Stomach smooth muscle (tissue), 2 donors: ENCODE results near the gene USP47.
"Not testable (repeated sequence)": the region's sequence is repeated elsewhere in the genome, so short reads cannot be mapped to it uniquely, and the experiment has no call there.

Experiments
- H3K27ac ChIP-seq: one replicate; pipeline ENCODE4 v1.7.0; 2013; ENCODE audit warnings: mild to moderate bottlenecking, low read length, inconsistent platforms
- H3K27me3 ChIP-seq, 2 donors: one replicate each; pipeline ENCODE4 v1.7.0; 2013; ENCODE audit warnings: low read length in 2 of 2; ENCODE audit not compliant: insufficient read depth in 2 of 2, control insufficient read depth in 1 of 2
- H3K36me3 ChIP-seq, 2 donors: one replicate each; pipeline ENCODE4 v1.7.0; 2013; ENCODE audit warnings: low read length in 2 of 2; ENCODE audit not compliant: control insufficient read depth in 2 of 2, insufficient read depth in 2 of 2
- H3K4me1 ChIP-seq: one replicate; pipeline ENCODE4 v1.7.0; 2013; ENCODE audit warnings: low read length; ENCODE audit not compliant: control insufficient read depth, insufficient read depth
- H3K4me3 ChIP-seq, 2 donors: one replicate each; pipeline ENCODE4 v1.7.0; 2013; ENCODE audit warnings: low read length in 2 of 2
- H3K9ac ChIP-seq, 2 donors: one replicate each; pipeline ENCODE4 v1.7.0; 2013; ENCODE audit warnings: low read length in 2 of 2, mild to moderate bottlenecking in 1 of 2
- H3K9me3 ChIP-seq, 2 donors: one replicate each; pipeline ENCODE4 v1.7.0; 2013; ENCODE audit warnings: low read length in 2 of 2; ENCODE audit not compliant: control insufficient read depth in 2 of 2
- donor health status: healthy.
- donor health status: Pancreatic carcinoma.

USP47 gene

GRCh38 chr11:11813288-11813962, 28.3 kb upstream of the USP47 start:
- H3K4me1 ChIP-seq, result peaks cover 4% of the 10 kb centered on the region
- no peaks in the 10 kb centered on the region for H3K9me3 ChIP-seq
- no peaks in the 10 kb centered on the region for H3K27me3 ChIP-seq
- H3K4me3 ChIP-seq, result no peak overlapping the region
- H3K27ac ChIP-seq, result no peak overlapping the region
- H3K36me3 ChIP-seq, result no peaks in the 10 kb centered on the region
- H3K9ac ChIP-seq, result peak overlapping the region in 1 of 2 donors; percentile 29

- H3K27ac ChIP-seq, result no peak overlapping the region
- no peak overlapping the region for H3K4me3 ChIP-seq
- no peaks in the 10 kb centered on the region for H3K9me3 ChIP-seq
- no peaks in the 10 kb centered on the region for H3K36me3 ChIP-seq
- no peak overlapping the region for H3K9ac ChIP-seq
- H3K27me3 ChIP-seq, result no peaks in the 10 kb centered on the region
- peaks cover 4% of the 10 kb centered on the region for H3K4me1 ChIP-seq
Measured at GRCh38 chr11:11814614-11815452, 26.9 kb upstream of the USP47 start.

DNA sequence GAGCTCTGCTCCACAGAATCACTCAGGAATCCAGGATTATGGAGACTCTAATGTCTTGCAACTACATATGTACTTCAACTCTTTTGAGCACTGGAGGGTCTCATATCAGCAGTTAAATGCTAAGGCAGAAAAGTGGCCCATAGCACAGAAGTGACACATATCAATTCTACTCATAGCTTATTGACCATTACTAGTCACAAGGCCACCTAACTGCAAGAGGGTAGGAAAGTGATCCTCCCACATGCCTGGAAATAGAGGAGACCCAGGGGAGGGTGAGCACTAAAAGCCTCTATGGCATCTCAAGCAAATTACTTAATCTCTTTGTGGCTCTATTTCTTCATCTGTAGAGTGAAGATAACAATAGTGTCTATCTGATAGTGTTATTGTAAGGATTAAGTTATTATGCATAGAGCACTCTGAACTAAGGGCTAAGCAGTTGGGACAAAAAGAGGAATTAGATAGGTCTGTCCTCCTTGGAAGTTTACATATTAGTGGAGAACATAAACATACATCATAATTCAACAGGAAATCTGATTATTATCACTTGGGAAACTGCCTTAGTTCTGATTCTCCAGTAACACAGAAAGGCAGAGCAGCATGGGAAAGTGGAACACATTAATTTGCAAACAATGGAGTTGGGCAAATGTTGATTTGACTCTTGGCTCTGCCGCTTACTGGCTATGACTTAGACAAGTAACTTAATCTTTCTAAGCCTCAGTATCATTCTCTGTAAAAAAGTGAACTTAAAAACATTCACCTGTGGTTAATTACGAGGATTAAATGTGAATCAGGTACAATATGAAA, 25.1 kb upstream of the USP47 start:
- no peaks in the 10 kb centered on the region for H3K27me3 ChIP-seq
- H3K4me1 ChIP-seq, result peaks cover 4% of the 10 kb centered on the region
- no peaks in the 10 kb centered on the region for H3K9me3 ChIP-seq
- H3K27ac ChIP-seq, result no peak overlapping the region
- H3K36me3 ChIP-seq, result no peaks in the 10 kb centered on the region
- H3K9ac ChIP-seq, result no peak overlapping the region
- no peak overlapping the region for H3K4me3 ChIP-seq

DNA sequence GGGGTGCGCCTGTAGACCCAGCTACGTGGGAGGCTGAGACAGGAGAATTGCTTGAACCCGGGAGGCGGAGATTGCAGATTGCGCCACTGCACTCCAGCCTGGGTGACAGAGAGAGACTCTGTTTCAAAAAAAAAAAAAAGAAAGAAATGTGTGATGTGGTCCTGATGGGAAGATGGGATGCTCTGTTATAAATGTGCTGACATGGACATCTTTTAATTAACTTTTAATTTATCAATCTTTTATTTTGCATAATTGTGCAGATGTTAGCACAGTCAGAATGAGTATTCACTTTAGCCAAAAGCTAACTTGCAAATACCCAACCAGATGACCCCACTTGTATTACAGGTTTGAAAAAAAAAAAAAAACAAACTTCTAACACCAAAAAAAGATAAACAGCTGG, 23.8 kb upstream of the USP47 start:
- no peaks in the 10 kb centered on the region for H3K27me3 ChIP-seq
- H3K4me3 ChIP-seq, result no peak overlapping the region
- H3K36me3 ChIP-seq, result no peaks in the 10 kb centered on the region
- H3K9me3 ChIP-seq, result no peaks in the 10 kb centered on the region
- peaks cover 4% of the 10 kb centered on the region for H3K4me1 ChIP-seq
- H3K9ac ChIP-seq, result no peak overlapping the region
- H3K27ac ChIP-seq, result no peak overlapping the region

DNA sequence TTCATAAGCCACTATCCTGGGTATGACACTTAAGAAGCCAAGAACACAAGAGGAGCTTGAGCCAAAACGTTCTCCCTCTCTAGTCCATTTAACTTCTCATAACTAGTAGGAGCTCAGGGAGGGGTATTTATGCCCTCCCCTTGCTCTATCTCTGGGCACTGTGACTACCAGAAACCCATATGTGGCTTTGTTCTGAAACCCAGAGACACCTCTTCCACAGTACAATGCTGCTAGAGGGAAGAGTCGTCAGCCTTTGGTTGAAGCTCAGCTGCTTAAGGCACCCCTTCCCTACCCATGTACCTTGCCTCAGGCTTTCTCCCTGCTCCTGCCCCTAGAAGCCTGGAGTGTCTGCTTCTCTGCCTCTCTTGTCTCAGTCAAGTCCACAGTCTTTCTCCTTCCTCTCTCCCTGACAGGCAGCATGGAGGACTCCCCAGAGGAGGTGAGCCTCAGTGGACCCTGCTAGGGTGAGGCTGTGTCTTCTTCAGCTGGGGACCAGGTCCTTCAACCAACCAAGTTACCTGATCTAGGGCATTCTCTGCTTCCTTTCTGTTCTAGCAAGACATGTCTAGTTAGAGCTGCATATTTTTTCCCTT, 23.1 kb upstream of the USP47 start:
- no peaks in the 10 kb centered on the region for H3K36me3 ChIP-seq

GRCh38 chr11:11821899-11822298, 19.9 kb upstream of the USP47 start:
- Histone ChIP-seq H3K27ac (no peak overlapping the region), H3K4me1 (no peaks in the 10 kb centered on the region), H3K4me3 (no peak overlapping the region), H3K9me3 (no peaks in the 10 kb centered on the region), H3K9ac (no peak overlapping the region), H3K27me3 (no peaks in the 10 kb centered on the region), H3K36me3 (no peaks in the 10 kb centered on the region)

More for the DNA sequence above, 23.1 kb upstream of the USP47 start:
- Histone ChIP-seq H3K27me3 (no peaks in the 10 kb centered on the region), H3K9ac (no peak overlapping the region), H3K4me1 (no peaks in the 10 kb centered on the region), H3K27ac (no peak overlapping the region), H3K9me3 (no peaks in the 10 kb centered on the region), H3K4me3 (no peak overlapping the region)

- H3K4me3 ChIP-seq, result no peak overlapping the region
Measured at GRCh38 chr11:11822946-11823345, 18.8 kb upstream of the USP47 start.

DNA sequence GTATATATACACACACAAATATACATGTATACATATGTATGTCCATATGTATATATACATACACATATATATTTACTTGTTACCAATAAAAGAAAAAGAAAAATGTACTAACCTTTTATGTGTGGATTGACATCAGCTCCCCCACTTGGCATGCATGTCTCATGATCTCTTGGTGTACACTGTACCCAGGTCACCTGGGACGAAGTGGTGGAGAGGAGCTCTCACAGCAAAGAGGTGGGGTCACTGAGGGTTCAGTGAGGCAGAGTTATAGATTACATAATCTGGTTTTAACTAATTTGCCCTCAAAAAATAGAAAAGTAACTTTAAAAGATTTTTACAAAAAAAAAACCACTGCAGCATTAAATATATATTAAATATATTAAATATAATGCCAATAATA, 15.5 kb upstream of the USP47 start:
- H3K27me3 ChIP-seq, result no peaks in the 10 kb centered on the region
- no peaks in the 10 kb centered on the region for H3K4me1 ChIP-seq
- H3K9ac ChIP-seq, result no peak overlapping the region
- no peak overlapping the region for H3K4me3 ChIP-seq
- H3K36me3 ChIP-seq, result no peaks in the 10 kb centered on the region
- no peak overlapping the region for H3K27ac ChIP-seq
- H3K9me3 ChIP-seq, result no peaks in the 10 kb centered on the region

More at GRCh38 chr11:11822946-11823345, 18.8 kb upstream of the USP47 start:
- no peak overlapping the region for H3K9ac ChIP-seq
- H3K27ac ChIP-seq, result no peak overlapping the region
- no peaks in the 10 kb centered on the region for H3K4me1 ChIP-seq
- no peaks in the 10 kb centered on the region for H3K27me3 ChIP-seq
- H3K9me3 ChIP-seq, result no peaks in the 10 kb centered on the region
- H3K36me3 ChIP-seq, result no peaks in the 10 kb centered on the region

DNA sequence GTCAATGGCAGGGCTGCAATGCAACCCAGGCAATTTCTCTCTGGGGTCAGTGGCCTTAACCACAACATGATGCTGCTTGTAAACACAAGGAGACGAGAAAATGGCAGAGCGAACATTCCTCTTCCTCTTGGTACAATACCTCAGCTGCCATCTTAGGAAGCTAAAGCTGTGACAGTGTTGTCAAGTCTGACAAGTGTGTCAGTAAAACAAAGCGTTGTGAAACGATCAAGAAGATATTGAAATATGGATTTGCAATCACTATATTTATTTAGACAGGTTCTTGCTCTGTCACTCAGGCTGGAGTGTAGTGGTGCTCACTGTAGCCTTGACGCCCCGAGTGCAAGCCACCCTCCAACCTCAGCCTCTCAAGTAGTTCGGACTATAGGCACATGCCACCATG, 14.5 kb upstream of the USP47 start:
- Histone ChIP-seq H3K9ac (no peak overlapping the region), H3K9me3 (no peaks in the 10 kb centered on the region), H3K4me3 (no peak overlapping the region), H3K4me1 (no peaks in the 10 kb centered on the region), H3K27me3 (no peaks in the 10 kb centered on the region), H3K36me3 (no peaks in the 10 kb centered on the region), H3K27ac (no peak overlapping the region)

DNA sequence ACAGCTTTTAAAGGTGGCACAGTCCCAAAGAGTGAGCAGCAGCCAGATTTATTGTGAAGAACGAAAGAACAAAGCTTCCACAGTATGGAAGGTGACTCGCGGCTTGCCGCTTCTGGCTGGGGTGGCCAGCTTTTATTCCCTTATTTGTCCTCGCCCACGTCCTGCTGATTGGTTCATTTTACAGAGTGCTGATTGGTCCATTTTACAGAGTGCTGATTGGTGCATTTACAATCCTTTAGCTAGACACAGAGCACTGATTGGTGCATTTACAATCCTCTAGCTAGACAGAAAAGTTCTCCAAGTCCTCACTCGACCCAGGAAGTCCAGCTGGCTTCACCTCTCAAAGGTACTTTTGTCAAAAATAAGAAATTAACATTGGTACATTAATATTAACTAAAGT, 10.4 kb upstream of the USP47 start:
- not testable (repeated sequence) for H3K9ac ChIP-seq, H3K4me1 ChIP-seq, H3K4me3 ChIP-seq, H3K36me3 ChIP-seq, H3K27me3 ChIP-seq, H3K27ac ChIP-seq, H3K9me3 ChIP-seq
